ENCODE data around the gene TNFRSF11A.

GRCh38 chr18:62294073-62294472, 31.0 kb upstream of the TNFRSF11A start:
- TF ChIP-seq CTCF (IDR thresholded peaks at IDR 0.05), result no peak
- no peak for TF ChIP-seq ZFX (IDR thresholded peaks at IDR 0.05; ENCODE audit: borderline replicate concordance)

Data from 22Rv1 (cell line).